ENCODE measurements around the gene MAPK10. TPM values are rescaled to one million over a fixed set of nuclear protein-coding genes. Genes with fewer than 3 reads are reported as not detected.

MAPK10 gene
- total RNA-seq, 1 donor from 2014 or later: 23.6 TPM

DNA sequence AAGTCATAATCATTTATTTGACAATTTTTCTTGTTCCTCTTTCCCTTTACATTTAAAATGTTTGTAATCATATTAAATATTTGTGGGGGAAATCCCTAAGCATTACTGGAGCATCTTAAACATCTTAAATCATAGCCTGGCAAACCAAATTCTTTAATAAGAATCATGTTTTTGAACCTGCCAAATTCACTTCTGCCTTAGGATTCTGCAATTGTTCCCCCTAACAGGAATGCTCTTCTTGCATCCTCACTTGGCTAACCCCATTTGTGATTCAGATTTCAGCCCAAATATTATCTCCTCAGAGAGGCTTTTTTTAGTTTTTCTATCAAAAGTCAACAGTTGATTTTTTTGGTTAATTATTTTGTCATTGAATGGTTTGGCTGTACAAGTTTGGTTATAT, 241.1 kb downstream of the MAPK10 start:
- no peaks in the 10 kb centered on the region for H3K9me3 ChIP-seq
- no peaks in the 10 kb centered on the region for H3K4me1 ChIP-seq
- ATAC-seq (no peak), DNase-seq (no peak)
- no peak overlapping the region for H3K4me3 ChIP-seq
- intact Hi-C loops (cut with DNase I): no loop called here
- no peaks in the 10 kb centered on the region for H3K36me3 ChIP-seq
- TF ChIP-seq, protein P1, sequence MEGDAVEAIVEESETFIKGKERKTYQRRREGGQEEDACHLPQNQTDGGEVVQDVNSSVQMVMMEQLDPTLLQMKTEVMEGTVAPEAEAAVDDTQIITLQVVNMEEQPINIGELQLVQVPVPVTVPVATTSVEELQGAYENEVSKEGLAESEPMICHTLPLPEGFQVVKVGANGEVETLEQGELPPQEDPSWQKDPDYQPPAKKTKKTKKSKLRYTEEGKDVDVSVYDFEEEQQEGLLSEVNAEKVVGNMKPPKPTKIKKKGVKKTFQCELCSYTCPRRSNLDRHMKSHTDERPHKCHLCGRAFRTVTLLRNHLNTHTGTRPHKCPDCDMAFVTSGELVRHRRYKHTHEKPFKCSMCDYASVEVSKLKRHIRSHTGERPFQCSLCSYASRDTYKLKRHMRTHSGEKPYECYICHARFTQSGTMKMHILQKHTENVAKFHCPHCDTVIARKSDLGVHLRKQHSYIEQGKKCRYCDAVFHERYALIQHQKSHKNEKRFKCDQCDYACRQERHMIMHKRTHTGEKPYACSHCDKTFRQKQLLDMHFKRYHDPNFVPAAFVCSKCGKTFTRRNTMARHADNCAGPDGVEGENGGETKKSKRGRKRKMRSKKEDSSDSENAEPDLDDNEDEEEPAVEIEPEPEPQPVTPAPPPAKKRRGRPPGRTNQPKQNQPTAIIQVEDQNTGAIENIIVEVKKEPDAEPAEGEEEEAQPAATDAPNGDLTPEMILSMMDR (IDR thresholded peaks at IDR 0.05): no peak
- no peaks in the 10 kb centered on the region for H3K27me3 ChIP-seq
- H3K27ac ChIP-seq: no peak overlapping the region

DNA sequence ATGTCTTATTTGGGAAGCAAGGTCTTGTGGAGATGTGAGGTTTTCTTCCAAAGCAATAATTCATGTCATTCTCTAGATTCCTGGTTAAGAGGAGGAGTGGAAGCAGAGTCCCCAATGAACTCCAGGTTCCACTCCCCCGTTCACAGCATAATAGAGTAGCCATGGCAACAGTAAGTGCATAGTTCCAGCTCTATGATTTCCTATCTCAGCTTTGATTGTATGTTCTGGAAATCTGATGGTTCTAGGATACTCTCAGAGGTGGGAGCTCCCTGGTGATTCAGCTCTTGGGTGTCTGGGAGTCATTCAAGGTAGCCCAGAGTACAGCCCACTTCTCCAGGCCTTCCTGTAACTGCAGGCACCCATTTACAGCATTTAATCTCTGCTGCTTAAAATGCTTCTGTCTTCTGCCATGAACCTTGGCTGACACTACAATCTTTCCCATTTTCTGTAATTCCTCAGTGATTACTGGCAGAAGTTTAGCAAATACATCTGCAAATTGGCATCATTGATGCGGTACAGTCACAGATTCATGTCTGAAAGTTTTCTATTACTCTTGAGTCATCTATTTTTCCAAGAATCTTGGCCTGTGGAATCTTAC, 242.0 kb downstream of the MAPK10 start:
- DNase-seq: no peak
- H3K9me3 ChIP-seq: no peaks in the 10 kb centered on the region
- TF ChIP-seq, protein P1 (IDR thresholded peaks at IDR 0.05): no peak
- ATAC-seq: no peak
- H3K36me3 ChIP-seq: no peaks in the 10 kb centered on the region
- intact Hi-C loops (cut with DNase I): no loop called here
- H3K4me1 ChIP-seq: no peaks in the 10 kb centered on the region
- H3K4me3 ChIP-seq: no peak overlapping the region
- H3K27ac ChIP-seq: no peak overlapping the region
- H3K27me3 ChIP-seq: no peaks in the 10 kb centered on the region

DNA sequence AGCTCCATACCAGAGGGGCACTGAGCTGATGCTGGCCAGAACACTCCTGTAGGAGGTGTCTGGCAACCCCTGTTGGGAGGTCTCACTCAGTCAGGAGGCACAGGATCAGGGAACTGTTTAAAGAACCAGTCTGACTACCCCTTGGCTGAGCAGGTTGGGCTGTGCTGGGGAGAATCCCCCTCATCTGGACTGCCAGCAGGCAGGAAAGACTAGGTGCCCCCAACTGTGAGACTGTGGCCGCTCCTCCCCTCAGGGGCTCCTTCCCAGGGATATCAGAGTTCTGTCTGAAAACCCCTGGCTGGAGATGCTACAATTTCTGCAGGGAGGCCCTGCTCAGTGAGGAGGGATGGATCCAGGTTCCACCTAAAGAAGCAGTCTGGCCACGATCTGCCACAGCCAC, 245.3 kb downstream of the MAPK10 start:
- Histone ChIP-seq H3K4me3 (no peak overlapping the region), H3K36me3 (no peaks in the 10 kb centered on the region), H3K4me1 (no peaks in the 10 kb centered on the region), H3K27ac (no peak overlapping the region), H3K27me3 (no peaks in the 10 kb centered on the region), H3K9me3 (peaks cover 5% of the 10 kb centered on the region)
- intact Hi-C loops (cut with DNase I): no loop called here
- ATAC-seq (no peak), DNase-seq (peak; percentile 47)
- TF ChIP-seq, protein P1 (IDR thresholded peaks at IDR 0.05): no peak

DNA sequence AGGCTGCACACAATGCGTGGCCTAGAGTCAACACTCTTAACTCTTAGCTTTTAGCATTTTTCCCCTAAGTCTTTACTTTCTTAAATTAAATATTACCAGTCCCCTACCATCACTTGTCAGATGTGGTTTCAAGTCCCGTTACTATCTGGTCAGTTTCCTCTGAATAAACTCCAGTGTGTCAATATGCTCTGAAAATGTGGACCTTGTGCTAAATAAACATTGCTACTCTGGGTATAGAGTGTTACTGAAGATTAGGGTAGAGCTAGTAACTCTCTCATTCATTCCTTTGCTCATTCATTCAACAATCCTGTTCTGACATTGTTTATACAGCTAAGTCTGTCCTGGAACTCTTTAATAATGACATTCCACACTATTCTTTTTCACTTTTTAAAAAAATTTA, 251.0 kb downstream of the MAPK10 start:
- DNase-seq (no peak), ATAC-seq (no peak)
- Histone ChIP-seq H3K9me3 (peaks cover 5% of the 10 kb centered on the region), H3K36me3 (no peaks in the 10 kb centered on the region), H3K4me1 (no peaks in the 10 kb centered on the region), H3K27me3 (no peaks in the 10 kb centered on the region), H3K27ac (no peak overlapping the region), H3K4me3 (no peak overlapping the region)
- intact Hi-C loops (cut with DNase I): no loop called here
- TF ChIP-seq, protein P1 (IDR thresholded peaks at IDR 0.05): no peak

DNA sequence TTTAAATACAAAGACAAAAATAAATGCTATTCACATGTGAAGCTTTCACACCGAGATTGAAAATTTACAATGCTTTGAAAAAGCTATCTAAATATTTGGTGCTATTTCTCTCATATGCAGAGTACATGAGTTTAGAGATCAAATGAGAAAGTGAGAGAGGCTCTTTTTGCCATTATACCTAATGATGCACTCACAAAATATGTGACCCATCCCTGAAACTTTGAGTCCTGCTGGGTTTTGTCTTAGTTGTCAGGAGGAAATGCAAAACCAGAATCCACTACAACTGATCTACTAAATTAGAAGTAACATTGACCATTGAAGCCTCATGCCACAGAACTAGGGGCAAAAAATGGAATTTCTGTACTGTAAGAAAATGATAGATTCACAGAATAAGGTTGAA, 251.7 kb downstream of the MAPK10 start:
- DNase-seq: no peak
- Histone ChIP-seq H3K4me1 (no peaks in the 10 kb centered on the region), H3K36me3 (no peaks in the 10 kb centered on the region), H3K9me3 (peaks cover 5% of the 10 kb centered on the region), H3K27me3 (no peaks in the 10 kb centered on the region), H3K4me3 (no peak overlapping the region), H3K27ac (no peak overlapping the region)
- intact Hi-C loops (cut with DNase I): no loop called here
- TF ChIP-seq, protein P1 (IDR thresholded peaks at IDR 0.05): no peak
- no peak for ATAC-seq

DNA sequence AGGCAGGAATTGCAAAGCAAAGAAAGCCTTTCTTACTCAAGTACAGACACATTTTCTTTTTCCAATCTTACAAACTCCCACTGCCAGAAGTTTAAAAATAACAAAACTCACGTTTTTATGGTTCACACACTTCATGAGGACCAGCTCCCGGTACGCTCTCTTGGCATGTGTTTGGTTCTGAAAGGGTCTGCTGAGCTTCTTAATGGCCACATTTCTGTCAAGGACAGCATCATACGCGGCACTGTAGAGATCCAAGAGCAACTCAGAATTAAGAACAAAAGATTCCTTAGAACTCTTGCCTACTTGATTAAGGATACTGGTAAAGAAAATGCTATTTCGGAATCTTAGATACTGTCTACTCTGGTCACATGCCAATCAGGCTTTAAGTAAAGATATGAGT, 252.7 kb downstream of the MAPK10 start:
- Histone ChIP-seq H3K27me3 (no peaks in the 10 kb centered on the region), H3K36me3 (no peaks in the 10 kb centered on the region), H3K27ac (no peak overlapping the region), H3K9me3 (peaks cover 5% of the 10 kb centered on the region), H3K4me1 (no peaks in the 10 kb centered on the region), H3K4me3 (no peak overlapping the region)
- DNase-seq: no peak
- intact Hi-C loops (cut with DNase I): no loop called here
- peak; percentile 30 for ATAC-seq
- TF ChIP-seq, protein P1 (IDR thresholded peaks at IDR 0.05): no peak

Data from upper lobe of right lung (tissue), 1 donor.